Endothelial cell of umbilical vein (primary cell): ENCODE measurements around the gene VPS16. TPM values are rescaled to one million over a fixed set of nuclear protein-coding genes. Genes with fewer than 3 reads are reported as not detected.

Experiments
- BruUV-seq: library from RNA; stranded (reverse); fragments of 400-500 nt; replicated peaks from 2 replicates; lab custom pipeline; 2021; lab: Mats Ljungman, UMichigan
- CTCF ChIA-PET: fragments of 300-600, 350-600 bp; sonication (Branson Sonifier 250); formaldehyde crosslinking; loops from one replicate; lab custom pipeline; 2021; ENCODE audit warnings: antibody characterized with exemption, inconsistent platforms; lab: Charles Lee
- POLR2A ChIA-PET: fragments of 300-600, 350-600 bp; sonication (Branson Sonifier 250); formaldehyde crosslinking; loops from one replicate; lab custom pipeline; 2021; ENCODE audit warnings: antibody characterized with exemption, inconsistent platforms; lab: Charles Lee
- DNase-seq: peaks from one replicate; pipeline ENCODE4 v3.0.0-alpha.2; 2011; ENCODE audit warnings: low read depth, low spot score
- FAIRE-seq: peaks from 2 replicates; lab custom pipeline; 2011; peaks lifted over from hg19 to GRCh38; lab: Jason Lieb, UNC
- H2AFZ ChIP-seq: 2 replicates; pipeline ENCODE4 v1.6.0; 2012; ENCODE audit warnings: low read depth, low read length, control low read depth, inconsistent platforms
- H3K27ac ChIP-seq: 2 replicates; pipeline ENCODE4 v1.5.1; 2011; ENCODE audit warnings: low read depth, mild to moderate bottlenecking, control low read depth, low read length, moderate library complexity; ENCODE audit not compliant: insufficient read depth
- H3K27me3 ChIP-seq, 2 experiments: 2 replicates each; pipeline versions ENCODE4 v1.6.0 to v1.6.1; 2011; ENCODE audit warnings: low read length in 2 of 2, mixed read lengths in 1 of 2; ENCODE audit not compliant: control insufficient read depth in 2 of 2, insufficient read depth in 2 of 2
- H3K36me3 ChIP-seq, 2 experiments: 2 replicates in 1 of 2; 3 replicates in 1 of 2; pipeline ENCODE4 v1.5.1; 2011; ENCODE audit warnings: low read length in 2 of 2, mild to moderate bottlenecking in 1 of 2, moderate library complexity in 1 of 2; ENCODE audit not compliant: control insufficient read depth in 2 of 2, insufficient read depth in 2 of 2; ENCODE audit errors: extremely low read depth in 1 of 2
- H3K4me1 ChIP-seq: 3 replicates; pipeline ENCODE4 v1.5.1; 2011; ENCODE audit warnings: mild to moderate bottlenecking, low read length; ENCODE audit not compliant: control insufficient read depth, insufficient read depth; ENCODE audit errors: extremely low read depth
- H3K4me2 ChIP-seq: 2 replicates; pipeline ENCODE4 v1.6.1; 2011; ENCODE audit warnings: low read length, control low read depth, mixed read lengths; ENCODE audit not compliant: insufficient read depth
- H3K4me3 ChIP-seq, 3 experiments: fragments of 200-600 bp in 1 of 3; sonication (generic), shearing (Covaris generic) in 1 of 3; replicated peaks in 1 of 3; 2 replicates each; pipeline ENCODE4 v1.5.1; 2011 to 2016; ENCODE audit warnings: control low read depth in 3 of 3, low read length in 3 of 3, mild to moderate bottlenecking in 2 of 3, inconsistent platforms in 1 of 3, low read depth in 1 of 3, moderate library complexity in 1 of 3; ENCODE audit not compliant: insufficient read depth in 1 of 3
- H3K79me2 ChIP-seq: 2 replicates; pipeline ENCODE4 v1.6.0; 2012; ENCODE audit warnings: low read length, inconsistent platforms; ENCODE audit not compliant: control insufficient read depth, insufficient read depth
- H3K9ac ChIP-seq: replicated peaks from 2 replicates; pipeline ENCODE3; 2011; ENCODE audit warnings: low read length, control low read depth; ENCODE audit not compliant: insufficient read depth; ENCODE audit errors: extremely low read depth
- H3K9me1 ChIP-seq: replicated peaks from 3 replicates; pipeline ENCODE4 v1.6.0; 2011; ENCODE audit warnings: mild to moderate bottlenecking, low read length; ENCODE audit not compliant: control insufficient read depth, insufficient read depth; ENCODE audit errors: extremely low read depth
- H3K9me3 ChIP-seq: replicated peaks from 2 replicates; pipeline ENCODE4 v1.5.1; 2012; ENCODE audit warnings: low read length, inconsistent platforms; ENCODE audit not compliant: control insufficient read depth, insufficient read depth
- H4K20me1 ChIP-seq: replicated peaks from 2 replicates; pipeline ENCODE3; 2011; ENCODE audit warnings: mild to moderate bottlenecking, low read length; ENCODE audit not compliant: control insufficient read depth, insufficient read depth; ENCODE audit errors: extremely low read depth
- EZH2 ChIP-seq: IDR thresholded peaks from 2 replicates; pipeline ENCODE4 v1.6.1; 2012; ENCODE audit warnings: borderline replicate concordance, low read depth, mild to moderate bottlenecking, moderate library complexity, low read length, inconsistent platforms; ENCODE audit not compliant: severe bottlenecking
- FOS ChIP-seq: IDR thresholded peaks from 2 replicates; pipeline ENCODE4 v1.6.1; 2011; ENCODE audit warnings: mild to moderate bottlenecking, low read length, moderate library complexity, borderline replicate concordance; ENCODE audit not compliant: insufficient read depth
- GATA2 ChIP-seq: IDR thresholded peaks from 2 replicates; pipeline ENCODE4 v1.7.0; 2011; ENCODE audit warnings: low read depth, mild to moderate bottlenecking, moderate library complexity, mixed read lengths, low read length; ENCODE audit not compliant: insufficient read length, insufficient read depth
- JUN ChIP-seq: IDR thresholded peaks from 2 replicates; pipeline ENCODE4 v1.6.1; 2011; ENCODE audit warnings: borderline replicate concordance, low read depth; ENCODE audit not compliant: insufficient read length, insufficient read depth
- MYC ChIP-seq: IDR thresholded peaks from one replicate; pipeline ENCODE4 v1.6.1; 2011; ENCODE audit warnings: mild to moderate bottlenecking, low read depth, low read length
- POLR2AphosphoS5 ChIP-seq: IDR thresholded peaks from 2 replicates; pipeline ENCODE4 v1.6.1; 2012; ENCODE audit warnings: low read depth, mild to moderate bottlenecking, control low read depth, low read length, moderate library complexity; ENCODE audit not compliant: insufficient read depth
- dilution Hi-C: fragments of 300-500 bp; cut with MboI; formaldehyde crosslinking; loops from one replicate; pipeline ENCODE4 v1.15.0; 2019; ENCODE audit warnings: low sequenced_read_pairs; ENCODE audit not compliant: extremely low pct_ligation_motif_present
- intact Hi-C: fragments of 100-400 bp; cut with micrococcal nuclease; formaldehyde crosslinking; loops from one replicate; pipeline ENCODE4 v1.10.0; 2022
- polyA plus RNA-seq, 4 experiments: library from polyadenylated mRNA; depleted of rRNA in 3 of 4; stranded (reverse) in 3 of 4; unstranded in 1 of 4; fragments of >200 nt; gene quantifications; 2 replicates each; pipeline versions ENCODE4 v1.2.1 to v1.2.3, GENCODE V29; 2011 to 2012; ENCODE audit warnings: missing spikeins in 1 of 4
- total RNA-seq: library from RNA; stranded (reverse); gene quantifications from 2 replicates; pipeline ENCODE4 v1.2.3, GENCODE V29; 2021
- TF ChIP-seq, protein P1 (sequence below): IDR thresholded peaks from 2 replicates; pipeline ENCODE4 v1.6.1; 2011; ENCODE audit not compliant: insufficient read depth, insufficient read length

Gene VPS16
- total and polyA plus RNA-seq, 2 donors (not counting 3 experiments of a cell fraction or from before 2014, with no cell fraction given), result 37.6 to 42.3 TPM

DNA sequence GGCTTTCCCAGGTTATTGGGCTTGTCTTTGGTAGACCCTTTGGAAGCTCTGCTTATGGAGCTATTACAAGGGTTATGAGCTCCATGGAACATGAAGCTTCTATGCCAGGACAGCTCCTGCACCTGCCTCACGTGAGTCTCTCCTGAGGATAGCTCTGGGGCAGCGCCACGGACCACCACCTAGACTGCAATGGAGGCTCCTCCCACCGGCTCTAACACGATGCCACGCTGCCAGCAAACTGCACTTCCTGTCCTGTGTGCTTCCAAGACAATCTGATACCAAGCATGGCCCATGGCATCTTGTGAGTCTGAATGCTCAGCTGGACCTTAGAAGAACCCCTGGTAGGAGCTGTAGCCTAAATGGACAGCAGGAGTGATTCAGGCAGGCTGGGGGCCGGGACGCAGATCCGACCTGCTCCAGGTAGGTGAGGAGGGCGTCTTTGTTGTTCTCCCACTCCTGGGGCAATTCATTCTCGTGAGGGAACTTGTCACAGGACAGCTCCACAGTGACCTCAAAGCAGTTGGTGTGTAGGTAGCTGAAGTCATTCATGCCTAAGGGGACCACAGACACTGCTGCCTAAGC lies 45.6 kb upstream of the VPS16 start:
- ChIA-PET CTCF (no interaction called here), POLR2A (no interaction called here)
- H3K4me1 ChIP-seq, result no peaks in the 10 kb centered on the region
- TF ChIP-seq EZH2 (no peak), JUN (no peak), FOS (no peak), GATA2 (no peak), MYC (no peak), POLR2AphosphoS5 (no peak)
- FAIRE-seq, result no peak
- H3K9ac ChIP-seq, result no peak overlapping the region
- no peak overlapping the region for H3K27ac ChIP-seq
- H3K9me1 ChIP-seq, result no peaks in the 10 kb centered on the region
- BruUV-seq, result no TSS peak
- dilution Hi-C loops (no loop called here), intact Hi-C loops (no loop called here)
- H2AFZ ChIP-seq, result no peak overlapping the region
- no peaks in the 10 kb centered on the region for H4K20me1 ChIP-seq
- no peak overlapping the region for H3K4me2 ChIP-seq
- no peaks in the 10 kb centered on the region for H3K79me2 ChIP-seq
- no peaks in the 10 kb centered on the region for H3K36me3 ChIP-seq
- H3K4me3 ChIP-seq, result no peak overlapping the region
- H3K9me3 ChIP-seq, result no peaks in the 10 kb centered on the region
- H3K27me3 ChIP-seq, result peaks cover 8 to 11% of the 10 kb centered on the region in 2 experiments
- DNase-seq, result no peak

DNA sequence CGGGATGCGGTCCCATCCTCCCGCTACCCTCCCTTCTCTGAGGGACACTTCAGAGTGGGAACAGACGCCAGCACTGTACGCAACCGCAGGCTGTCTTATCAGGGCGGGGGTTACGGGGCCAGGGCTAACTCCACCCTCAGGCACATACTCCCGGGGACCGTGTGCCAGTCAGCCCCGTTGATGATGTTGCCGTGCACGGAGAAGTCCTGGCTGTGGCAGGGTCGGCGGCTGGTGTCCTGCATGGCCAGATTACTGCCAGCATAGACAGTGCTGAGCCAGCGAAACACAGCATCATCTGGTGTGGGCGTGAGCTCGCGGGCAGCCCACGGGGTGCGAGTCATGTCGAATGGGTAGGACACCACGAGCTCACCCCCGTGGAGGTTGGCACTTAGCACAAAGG lies 45.1 kb upstream of the VPS16 start:
- intact Hi-C loops (no loop called here), dilution Hi-C loops (no loop called here)
- H3K9ac ChIP-seq, result no peak overlapping the region
- TF ChIP-seq, protein P1, sequence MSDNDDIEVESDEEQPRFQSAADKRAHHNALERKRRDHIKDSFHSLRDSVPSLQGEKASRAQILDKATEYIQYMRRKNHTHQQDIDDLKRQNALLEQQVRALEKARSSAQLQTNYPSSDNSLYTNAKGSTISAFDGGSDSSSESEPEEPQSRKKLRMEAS, result no peak
- TF ChIP-seq FOS (no peak), GATA2 (no peak), MYC (no peak)
- H3K79me2 ChIP-seq, result no peaks in the 10 kb centered on the region
- BruUV-seq, result no TSS peak
- DNase-seq (no peak), FAIRE-seq (no peak)
- no peak overlapping the region for H3K4me2 ChIP-seq
- ChIA-PET CTCF (no interaction called here), POLR2A (no interaction called here)
- no peaks in the 10 kb centered on the region for H3K9me1 ChIP-seq
- H3K27ac ChIP-seq, result no peak overlapping the region
- H3K4me1 ChIP-seq, result no peaks in the 10 kb centered on the region
- H2AFZ ChIP-seq, result no peak overlapping the region
- no peaks in the 10 kb centered on the region for H4K20me1 ChIP-seq
- H3K9me3 ChIP-seq, result no peaks in the 10 kb centered on the region
- H3K27me3 ChIP-seq, result peaks cover 12 to 14% of the 10 kb centered on the region in 2 experiments
- no peaks in the 10 kb centered on the region for H3K36me3 ChIP-seq
- no peak overlapping the region for H3K4me3 ChIP-seq
